ENCODE data around the gene PPARA.

The PPARA gene

DNA sequence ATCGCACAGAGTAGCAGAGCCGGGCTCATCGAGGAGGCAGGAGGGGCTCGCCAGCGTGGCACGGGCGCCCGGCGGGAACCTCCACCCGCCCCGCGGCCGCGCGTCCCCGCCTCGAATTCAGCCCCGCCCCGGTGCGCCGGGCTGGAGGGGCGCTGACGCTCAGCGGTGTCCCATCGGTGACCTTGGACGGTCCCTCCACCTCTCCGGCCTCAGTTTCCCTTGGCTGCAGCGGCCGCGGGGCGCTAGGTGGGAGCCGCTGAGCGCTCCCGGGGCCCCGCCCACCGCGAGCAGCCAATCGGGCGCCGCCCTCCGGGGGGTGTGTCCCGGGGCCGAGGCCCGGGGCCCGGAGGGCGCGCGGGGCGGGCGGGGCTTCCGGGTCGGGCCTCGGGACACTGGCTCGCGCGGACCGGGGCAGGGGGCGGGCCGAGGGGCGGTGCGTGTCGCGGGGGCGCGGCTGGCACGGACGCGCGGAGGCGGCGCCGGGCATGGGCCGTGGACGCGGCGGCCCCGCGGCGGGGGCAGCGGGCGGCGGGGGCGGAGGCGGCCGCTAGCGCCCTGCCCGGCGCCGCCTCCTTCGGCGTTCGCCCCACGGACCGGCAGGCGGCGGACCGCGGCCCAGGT lies at the start of gene PPARA:
PPARA (plus strand) TSS at position 493 of the 621 bp plus-strand sequence. CDS start 47,858 bp downstream, outside the sequence.
- Histone ChIP-seq H3K4me1 (ENCODE audit: control insufficient read depth, insufficient read depth, low read length, unreplicated experiment) (peaks cover 3% of the 10 kb centered on the region), H3K36me3 (ENCODE audit: insufficient read depth, low read length) (no peaks in the 10 kb centered on the region), H3K27me3 (ENCODE audit: insufficient read depth, low read length) (peaks cover 26% of the 10 kb centered on the region), H2AFZ (ENCODE audit: low read length, unreplicated experiment) (peak within 1 kb of the TSS; percentile 38), H3K79me2 (ENCODE audit: control insufficient read depth, insufficient read depth, low read length, unreplicated experiment) (no peaks in the 10 kb centered on the region), H3K27ac (ENCODE audit: low read depth, low read length) (no peak within 1 kb of the TSS), H3K4me3 (ENCODE audit: low read depth, low read length) (peak within 1 kb of the TSS; percentile 89)

DNA sequence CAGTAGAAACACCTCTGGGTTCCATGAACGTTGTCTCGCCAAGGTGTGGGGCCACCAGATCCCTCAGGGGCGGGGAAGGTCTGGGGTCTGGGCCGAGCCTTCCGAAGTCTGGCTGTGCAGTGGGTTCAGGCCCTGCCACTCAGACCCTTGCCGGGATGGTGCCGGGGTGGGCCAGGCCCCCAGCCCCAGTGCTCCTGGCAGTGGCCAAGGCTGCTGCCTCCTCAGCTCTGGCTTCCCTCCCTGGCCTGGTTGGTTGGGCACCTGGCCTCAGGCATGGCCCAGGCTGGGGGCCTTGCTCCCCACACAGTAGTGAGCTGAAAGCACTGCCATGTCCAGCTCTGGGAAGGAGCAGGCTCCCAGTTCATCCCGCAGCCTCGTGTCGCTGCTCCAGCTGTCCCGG lies 48.2 kb upstream of the PPARA start:
- H3K27ac ChIP-seq (ENCODE audit: low read depth, low read length), result no peak overlapping the region
- no peaks in the 10 kb centered on the region for H3K27me3 ChIP-seq (ENCODE audit: insufficient read depth, low read length)
- H3K4me1 ChIP-seq (ENCODE audit: control insufficient read depth, insufficient read depth, low read length, unreplicated experiment), result peaks cover 23% of the 10 kb centered on the region
- H3K4me3 ChIP-seq (ENCODE audit: low read depth, low read length), result no peak overlapping the region
- no peak overlapping the region for H2AFZ ChIP-seq (ENCODE audit: low read length, unreplicated experiment)
- peaks cover 64% of the 10 kb centered on the region for H3K79me2 ChIP-seq (ENCODE audit: control insufficient read depth, insufficient read depth, low read length, unreplicated experiment)
- no peaks in the 10 kb centered on the region for H3K36me3 ChIP-seq (ENCODE audit: insufficient read depth, low read length)

DNA sequence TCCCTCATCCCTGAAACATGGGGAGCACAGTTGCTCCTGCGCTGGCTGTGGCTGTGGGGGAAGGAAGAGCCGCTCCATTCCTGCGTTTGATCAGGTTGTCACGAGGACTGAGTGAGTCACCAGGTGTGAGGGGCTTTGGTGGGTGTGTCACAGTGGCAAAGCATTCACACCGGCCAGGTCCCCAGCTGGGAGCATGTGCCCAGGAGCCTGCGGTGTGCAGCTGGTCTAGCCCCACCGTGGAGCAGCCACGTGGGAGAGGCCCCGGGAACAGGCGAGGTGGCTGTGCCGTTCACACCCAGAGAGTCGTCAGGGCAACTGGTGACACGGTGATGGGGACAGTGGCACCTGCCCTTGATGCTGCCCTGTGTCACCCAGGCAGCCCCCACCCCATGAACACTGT lies 47.6 kb upstream of the PPARA start:
- Histone ChIP-seq H3K4me1 (ENCODE audit: control insufficient read depth, insufficient read depth, low read length, unreplicated experiment) (peaks cover 27% of the 10 kb centered on the region), H3K27ac (ENCODE audit: low read depth, low read length) (no peak overlapping the region), H3K36me3 (ENCODE audit: insufficient read depth, low read length) (no peaks in the 10 kb centered on the region), H3K27me3 (ENCODE audit: insufficient read depth, low read length) (no peaks in the 10 kb centered on the region), H3K4me3 (ENCODE audit: low read depth, low read length) (no peak overlapping the region), H2AFZ (ENCODE audit: low read length, unreplicated experiment) (no peak overlapping the region), H3K79me2 (ENCODE audit: control insufficient read depth, insufficient read depth, low read length, unreplicated experiment) (peaks cover 58% of the 10 kb centered on the region)

DNA sequence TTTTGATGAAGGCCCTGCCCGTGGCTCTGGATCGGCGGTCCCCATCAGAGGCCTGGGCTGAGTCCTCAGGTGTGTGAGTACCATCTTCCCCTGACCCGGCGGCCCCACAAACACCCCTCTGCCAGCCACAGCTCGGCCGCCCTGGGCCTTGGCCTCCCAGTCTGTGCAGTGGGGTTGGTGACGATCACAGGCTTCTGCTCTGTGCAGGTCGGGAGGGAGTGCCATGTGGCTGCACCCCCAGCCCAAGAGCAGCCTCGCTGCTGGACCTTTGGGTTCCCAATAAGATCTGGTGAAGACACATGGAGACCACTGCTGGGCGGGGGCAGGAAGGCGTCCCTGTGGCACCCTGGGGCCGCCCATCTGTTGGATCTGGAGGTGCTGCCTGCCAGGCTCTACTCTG lies 47.1 kb upstream of the PPARA start:
- H3K27ac ChIP-seq (ENCODE audit: low read depth, low read length), result no peak overlapping the region
- peaks cover 31% of the 10 kb centered on the region for H3K4me1 ChIP-seq (ENCODE audit: control insufficient read depth, insufficient read depth, low read length, unreplicated experiment)
- no peak overlapping the region for H3K4me3 ChIP-seq (ENCODE audit: low read depth, low read length)
- no peaks in the 10 kb centered on the region for H3K27me3 ChIP-seq (ENCODE audit: insufficient read depth, low read length)
- peaks cover 54% of the 10 kb centered on the region for H3K79me2 ChIP-seq (ENCODE audit: control insufficient read depth, insufficient read depth, low read length, unreplicated experiment)
- H3K36me3 ChIP-seq (ENCODE audit: insufficient read depth, low read length), result no peaks in the 10 kb centered on the region
- H2AFZ ChIP-seq (ENCODE audit: low read length, unreplicated experiment), result no peak overlapping the region

DNA sequence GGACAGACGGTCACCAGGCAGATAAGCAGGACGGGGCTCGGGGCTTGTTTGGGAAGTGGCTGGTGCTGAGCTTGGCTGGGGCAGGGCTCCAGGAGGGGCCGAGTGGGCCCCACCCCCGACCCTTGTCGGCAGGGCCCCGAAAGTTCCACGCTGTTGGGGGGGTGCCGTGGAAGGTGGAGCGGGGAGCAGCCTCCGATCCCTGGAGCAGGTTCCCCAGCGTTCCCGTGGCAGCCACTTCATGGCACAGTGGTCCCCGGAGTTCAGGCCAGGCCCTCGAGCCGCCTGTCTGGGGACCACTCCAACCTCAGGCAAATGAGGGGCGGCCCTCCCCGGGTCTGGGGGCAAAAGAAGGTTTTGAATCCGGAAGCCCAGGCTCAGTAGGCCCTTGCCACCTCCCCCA lies 46.7 kb upstream of the PPARA start:
- Histone ChIP-seq H3K27ac (ENCODE audit: low read depth, low read length) (no peak overlapping the region), H2AFZ (ENCODE audit: low read length, unreplicated experiment) (no peak overlapping the region), H3K4me3 (ENCODE audit: low read depth, low read length) (no peak overlapping the region), H3K79me2 (ENCODE audit: control insufficient read depth, insufficient read depth, low read length, unreplicated experiment) (peaks cover 49% of the 10 kb centered on the region), H3K36me3 (ENCODE audit: insufficient read depth, low read length) (no peaks in the 10 kb centered on the region), H3K4me1 (ENCODE audit: control insufficient read depth, insufficient read depth, low read length, unreplicated experiment) (peaks cover 33% of the 10 kb centered on the region), H3K27me3 (ENCODE audit: insufficient read depth, low read length) (no peaks in the 10 kb centered on the region)

DNA sequence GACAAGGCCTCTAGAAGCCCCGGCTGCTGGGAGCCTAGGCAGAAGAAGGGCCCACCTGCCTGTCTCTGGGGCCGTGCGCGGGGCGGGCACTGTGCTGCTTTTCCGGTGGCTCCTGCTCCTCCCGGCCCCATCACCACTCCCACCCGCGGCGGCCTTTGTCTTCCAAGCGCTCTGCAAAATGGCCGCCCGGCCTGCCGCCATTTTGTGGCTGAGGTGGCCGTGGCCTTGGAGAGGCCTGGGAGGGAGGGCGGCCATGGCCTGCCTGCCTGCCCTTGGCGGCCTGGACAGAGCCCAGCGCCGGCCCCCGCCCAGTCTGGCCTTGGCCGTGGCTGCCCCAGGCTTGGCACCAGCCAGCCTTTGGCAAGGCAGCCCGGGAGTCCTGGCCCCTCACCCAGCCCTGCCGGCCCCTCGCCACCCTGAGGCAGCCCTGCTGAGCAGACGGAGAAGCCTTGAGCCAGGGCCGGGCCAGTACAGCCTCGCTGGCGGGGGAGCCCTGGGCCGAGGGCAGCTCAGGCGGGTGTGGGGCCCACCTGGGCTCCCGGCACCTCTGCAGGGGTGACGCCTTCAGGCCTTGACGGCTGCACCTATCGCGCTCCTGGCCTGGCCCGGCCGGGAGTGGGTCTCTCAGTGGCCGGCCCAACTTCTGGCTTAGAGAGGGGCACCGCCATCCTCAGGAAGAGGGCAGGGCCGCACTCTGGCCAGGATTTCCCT lies 46.0 kb upstream of the PPARA start:
- peaks cover 38% of the 10 kb centered on the region for H3K4me1 ChIP-seq (ENCODE audit: control insufficient read depth, insufficient read depth, low read length, unreplicated experiment)
- peak overlapping the region; percentile 63; the same call in 1 of the 2 replicates for H3K27ac ChIP-seq (ENCODE audit: low read depth, low read length)
- H3K36me3 ChIP-seq (ENCODE audit: insufficient read depth, low read length), result no peaks in the 10 kb centered on the region
- H3K79me2 ChIP-seq (ENCODE audit: control insufficient read depth, insufficient read depth, low read length, unreplicated experiment), result peaks cover 44% of the 10 kb centered on the region
- no peaks in the 10 kb centered on the region for H3K27me3 ChIP-seq (ENCODE audit: insufficient read depth, low read length)
- H2AFZ ChIP-seq (ENCODE audit: low read length, unreplicated experiment), result no peak overlapping the region
- H3K4me3 ChIP-seq (ENCODE audit: low read depth, low read length), result no peak overlapping the region

DNA sequence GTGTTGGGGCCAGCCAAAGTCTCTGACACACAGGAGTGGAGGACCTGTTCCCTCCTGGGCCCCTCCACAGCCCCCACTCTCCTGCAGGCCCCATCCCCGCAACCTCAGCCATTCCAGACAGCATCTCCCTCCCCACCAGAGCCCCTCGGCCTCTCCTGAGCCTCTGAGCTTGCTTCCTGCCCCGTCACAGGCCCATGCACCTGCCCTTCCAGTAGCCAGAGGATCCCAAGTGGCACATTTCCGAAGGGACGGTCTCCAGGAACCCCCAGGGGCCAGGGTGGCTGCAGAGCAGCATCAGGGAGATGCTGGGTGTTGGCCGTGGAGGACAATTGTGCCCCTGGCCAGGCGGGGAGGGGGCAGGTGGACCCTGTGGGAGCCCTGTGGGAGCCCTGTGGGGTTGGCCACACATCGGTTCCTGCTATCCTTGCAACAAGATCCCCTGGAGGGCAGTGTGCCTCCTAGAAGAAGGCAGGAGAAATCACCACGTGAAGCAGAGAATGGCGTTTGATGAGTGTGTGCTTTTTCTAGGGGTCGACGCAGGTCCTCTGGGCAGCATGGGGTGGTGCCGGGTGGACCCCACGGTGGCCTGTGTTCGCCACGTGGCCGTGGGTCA lies 45.3 kb upstream of the PPARA start:
- Histone ChIP-seq H2AFZ (ENCODE audit: low read length, unreplicated experiment) (no peak overlapping the region), H3K4me3 (ENCODE audit: low read depth, low read length) (no peak overlapping the region), H3K4me1 (ENCODE audit: control insufficient read depth, insufficient read depth, low read length, unreplicated experiment) (peaks cover 41% of the 10 kb centered on the region), H3K27me3 (ENCODE audit: insufficient read depth, low read length) (no peaks in the 10 kb centered on the region), H3K27ac (ENCODE audit: low read depth, low read length) (peak overlapping the region; percentile 63), H3K79me2 (ENCODE audit: control insufficient read depth, insufficient read depth, low read length, unreplicated experiment) (peaks cover 40% of the 10 kb centered on the region), H3K36me3 (ENCODE audit: insufficient read depth, low read length) (0 out of 2 replicates have a peak, but pooled peaks cover under 1% of the 10 kb centered on the region)

DNA sequence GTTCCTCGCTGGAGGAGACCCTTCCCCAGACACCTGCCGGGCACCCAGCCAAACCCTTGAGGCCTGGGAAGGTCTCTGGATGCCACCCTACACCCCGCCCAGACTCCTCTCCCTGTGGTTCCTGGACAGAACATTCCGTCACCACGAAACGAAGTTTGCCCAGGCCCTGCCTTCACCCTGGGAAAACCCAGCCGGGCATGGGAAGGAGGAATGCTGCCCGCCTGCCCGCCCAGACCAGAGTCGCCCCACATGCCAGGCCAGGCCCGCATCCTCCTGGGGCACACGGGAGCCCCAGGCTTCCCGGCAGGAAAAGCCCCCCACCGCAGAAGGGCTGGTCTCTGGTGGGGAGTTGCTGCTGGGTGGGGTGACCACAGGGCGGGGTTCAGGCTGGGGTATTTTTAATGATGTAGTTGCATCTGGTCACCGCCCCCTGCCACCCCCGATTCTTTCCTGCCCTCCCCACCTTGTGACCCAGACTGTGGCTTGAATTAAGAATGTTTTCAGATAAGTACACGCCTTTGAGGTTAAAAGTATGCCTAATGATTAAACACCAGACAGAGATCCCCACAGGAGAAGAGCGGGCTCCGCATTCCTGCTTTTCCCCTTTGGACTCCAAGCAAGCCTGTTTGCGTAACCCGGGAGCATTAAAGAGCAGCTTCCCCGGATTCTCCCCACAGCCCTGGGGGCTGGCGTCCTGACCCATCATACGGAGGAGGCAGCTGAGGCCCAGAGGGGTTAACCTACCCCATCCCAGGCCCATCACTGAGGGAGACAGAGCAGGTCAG lies 44.6 kb upstream of the PPARA start:
- H3K27ac ChIP-seq (ENCODE audit: low read depth, low read length), result peak overlapping the region; percentile 63
- no peak overlapping the region for H3K4me3 ChIP-seq (ENCODE audit: low read depth, low read length)
- H3K79me2 ChIP-seq (ENCODE audit: control insufficient read depth, insufficient read depth, low read length, unreplicated experiment), result peaks cover 36% of the 10 kb centered on the region
- H2AFZ ChIP-seq (ENCODE audit: low read length, unreplicated experiment), result no peak overlapping the region
- H3K36me3 ChIP-seq (ENCODE audit: insufficient read depth, low read length), result peaks cover 2% of the 10 kb centered on the region; the same call in 1 of the 2 replicates
- peaks cover 45% of the 10 kb centered on the region for H3K4me1 ChIP-seq (ENCODE audit: control insufficient read depth, insufficient read depth, low read length, unreplicated experiment)
- no peaks in the 10 kb centered on the region for H3K27me3 ChIP-seq (ENCODE audit: insufficient read depth, low read length)

DNA sequence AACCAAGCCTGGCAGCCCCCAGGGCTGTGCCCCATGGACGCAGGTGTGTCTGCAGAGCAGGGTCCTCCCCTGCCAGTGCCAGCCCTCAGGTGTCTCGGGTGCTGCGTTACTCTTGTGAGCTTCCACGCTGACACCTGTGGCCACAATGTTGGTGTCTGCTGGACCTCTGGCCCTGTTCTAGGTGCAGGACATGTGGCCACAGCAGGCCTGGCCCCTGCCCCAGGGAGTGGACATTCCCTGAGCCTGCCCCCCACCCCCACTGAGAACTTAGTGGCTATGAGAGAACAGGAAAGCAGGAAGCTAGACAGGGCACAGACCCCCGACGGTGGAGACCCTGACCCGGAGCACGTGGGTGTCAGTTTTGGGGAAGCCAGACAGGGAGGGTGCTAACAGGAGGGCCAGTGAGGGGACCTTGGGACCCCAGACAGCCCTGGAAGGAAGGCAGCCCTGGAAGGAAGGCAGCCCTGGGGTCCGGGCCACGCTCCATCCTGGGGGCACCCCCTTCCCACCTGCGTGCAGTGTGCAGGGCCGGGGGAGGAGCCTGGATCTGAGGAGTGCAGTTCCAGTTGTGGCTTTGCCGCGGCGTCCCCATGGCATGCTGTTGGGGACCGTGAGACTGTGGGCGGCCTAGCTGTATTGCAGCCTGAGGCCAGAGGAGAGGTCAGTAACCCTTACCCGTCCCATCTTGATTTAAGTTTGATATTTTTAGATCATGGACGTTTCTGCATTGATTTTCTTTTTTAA lies 43.9 kb upstream of the PPARA start:
- peak overlapping the region; percentile 63 for H3K27ac ChIP-seq (ENCODE audit: low read depth, low read length)

More for the DNA sequence above, 43.9 kb upstream of the PPARA start:
- peaks cover 2% of the 10 kb centered on the region; the same call in 1 of the 2 replicates for H3K36me3 ChIP-seq (ENCODE audit: insufficient read depth, low read length)
- peaks cover 47% of the 10 kb centered on the region for H3K4me1 ChIP-seq (ENCODE audit: control insufficient read depth, insufficient read depth, low read length, unreplicated experiment)
- H2AFZ ChIP-seq (ENCODE audit: low read length, unreplicated experiment), result no peak overlapping the region
- no peak overlapping the region for H3K4me3 ChIP-seq (ENCODE audit: low read depth, low read length)
- H3K27me3 ChIP-seq (ENCODE audit: insufficient read depth, low read length), result no peaks in the 10 kb centered on the region
- H3K79me2 ChIP-seq (ENCODE audit: control insufficient read depth, insufficient read depth, low read length, unreplicated experiment), result peaks cover 29% of the 10 kb centered on the region
